Liver (tissue), 3 donors: ENCODE data around the gene TFDP1.

ENCODE experiments used
- CTCF ChIP-seq: fragments of 150-350 bp; IDR thresholded peaks from 2 replicates; pipeline ENCODE4 v1.5.1; 2017; ENCODE audit warnings: improper control_type of control experiment, low read depth, low read length; ENCODE audit not compliant: missing input control
- EGR1 ChIP-seq, 2 donors: IDR thresholded peaks; 2 replicates each; pipeline ENCODE4 v1.6.1; 2016 to 2018; ENCODE audit warnings: antibody characterized with exemption in 2 of 2, low read depth in 2 of 2
- GABPA ChIP-seq, 2 donors: IDR thresholded peaks in 1 of 2; conservative IDR thresholded peaks in 1 of 2; 2 replicates each; pipeline ENCODE4 v1.6.1; 2016; ENCODE audit warnings: antibody characterized with exemption in 2 of 2, mild to moderate bottlenecking in 1 of 2, moderate library complexity in 1 of 2
- HNF4G ChIP-seq: IDR thresholded peaks from 2 replicates; pipeline ENCODE4 v1.6.1; 2016; ENCODE audit warnings: antibody characterized with exemption
- JUND ChIP-seq, 2 donors: IDR thresholded peaks; 2 replicates each; pipeline ENCODE4 v1.6.1; 2016; ENCODE audit warnings: antibody characterized with exemption in 2 of 2
- NR2F2 ChIP-seq: IDR thresholded peaks from 2 replicates; pipeline ENCODE4 v1.6.1; 2016; ENCODE audit warnings: antibody characterized with exemption
- RAD21 ChIP-seq, 2 donors: IDR thresholded peaks; 2 replicates each; pipeline ENCODE4 v1.6.1; 2016; ENCODE audit warnings: antibody characterized with exemption in 2 of 2, mild to moderate bottlenecking in 2 of 2
- REST ChIP-seq: IDR thresholded peaks from 2 replicates; pipeline ENCODE4 v1.6.1; 2016; ENCODE audit warnings: antibody characterized with exemption, mild to moderate bottlenecking
- RXRA ChIP-seq, 2 donors: IDR thresholded peaks; 2 replicates each; pipeline ENCODE4 v1.6.1; 2017 to 2018; ENCODE audit warnings: antibody characterized with exemption in 2 of 2, mild to moderate bottlenecking in 1 of 2
- SP1 ChIP-seq: IDR thresholded peaks from 2 replicates; pipeline ENCODE4 v1.6.1; 2018; ENCODE audit warnings: antibody characterized with exemption, mild to moderate bottlenecking
- TAF1 ChIP-seq: conservative IDR thresholded peaks from 2 replicates; pipeline ENCODE4 v1.6.1; 2016; ENCODE audit warnings: antibody characterized with exemption, mild to moderate bottlenecking
- YY1 ChIP-seq: IDR thresholded peaks from 2 replicates; pipeline ENCODE4 v1.6.1; 2016; ENCODE audit warnings: antibody characterized with exemption, mild to moderate bottlenecking
- TF ChIP-seq, protein P1 (sequence below): IDR thresholded peaks from 2 replicates; pipeline ENCODE4 v1.6.1; 2016; ENCODE audit warnings: antibody characterized with exemption
- TF ChIP-seq, protein P2 (sequence below): IDR thresholded peaks from 2 replicates; pipeline ENCODE4 v1.6.1; 2016; ENCODE audit warnings: antibody characterized with exemption
- donor health status: healthy.
- donor health status: healthy.

DNA sequence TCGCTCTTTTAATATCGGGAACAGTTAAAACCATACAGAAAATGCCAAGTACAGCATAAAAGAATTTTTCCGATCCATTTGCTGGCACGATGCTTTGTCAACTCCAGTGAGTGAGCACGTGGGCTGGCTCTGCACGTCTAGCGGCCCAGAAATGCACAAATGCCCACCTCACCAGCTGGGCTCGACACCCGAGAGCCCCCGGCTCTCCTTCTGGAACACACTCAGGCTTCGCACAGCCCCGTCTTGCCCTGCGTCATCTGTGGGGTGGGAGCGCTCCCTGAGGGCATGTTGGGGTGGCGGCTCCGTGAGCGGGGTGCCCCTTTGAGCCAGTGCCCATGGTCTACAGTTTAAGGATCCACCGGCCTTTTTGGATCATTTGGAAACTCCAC is 48.9 kb downstream of the TFDP1 start:
- TF ChIP-seq CTCF (no peak), YY1 (no peak), REST (no peak), TAF1 (no peak), JUND (IDR thresholded peaks at IDR 0.05) (no peak), EGR1 (IDR thresholded peaks at IDR 0.05; ENCODE audit: low read depth in 2 of 2) (no peak), RXRA (IDR thresholded peaks at IDR 0.05) (no peak), NR2F2 (no peak), HNF4G (no peak), RAD21 (IDR thresholded peaks at IDR 0.05) (no peak), SP1 (no peak), GABPA (IDR thresholded peaks at IDR 0.05 in 1 of 2, conservative IDR thresholded peaks at IDR 0.05 in 1 of 2) (no peak)
- TF ChIP-seq, protein P1, sequence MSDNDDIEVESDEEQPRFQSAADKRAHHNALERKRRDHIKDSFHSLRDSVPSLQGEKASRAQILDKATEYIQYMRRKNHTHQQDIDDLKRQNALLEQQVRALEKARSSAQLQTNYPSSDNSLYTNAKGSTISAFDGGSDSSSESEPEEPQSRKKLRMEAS = no peak
- TF ChIP-seq, protein P2, sequence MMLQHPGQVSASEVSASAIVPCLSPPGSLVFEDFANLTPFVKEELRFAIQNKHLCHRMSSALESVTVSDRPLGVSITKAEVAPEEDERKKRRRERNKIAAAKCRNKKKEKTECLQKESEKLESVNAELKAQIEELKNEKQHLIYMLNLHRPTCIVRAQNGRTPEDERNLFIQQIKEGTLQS = no peak
